Epithelial cell of proximal tubule (primary cell): ENCODE data around the gene USF2. TPM values are rescaled to one million over a fixed set of nuclear protein-coding genes. Genes with fewer than 3 reads are reported as not detected.

Source experiments
- DNase-seq: peaks from one replicate; pipeline ENCODE4 v3.0.0-alpha.2; 2011; ENCODE audit warnings: low read depth
- H3K4me3 ChIP-seq: 2 replicates; pipeline ENCODE4 v1.5.1; 2011; ENCODE audit warnings: low read depth, mild to moderate bottlenecking, low read length
- CTCF ChIP-seq: conservative IDR thresholded peaks from 2 replicates; pipeline ENCODE4 v1.5.1; 2012; ENCODE audit warnings: low read depth, mild to moderate bottlenecking, low read length
- total RNA-seq: library from RNA; depleted of rRNA; stranded (reverse); fragments of >200 nt; gene quantifications from 2 replicates; pipeline ENCODE4 v1.2.3, GENCODE V29; 2015

The USF2 gene
- total RNA-seq, 1 donor from 2014 or later, result 62.9 TPM

GRCh38 chr19:35316560-35316959, 47.8 kb downstream of the USF2 start:
- TF ChIP-seq CTCF, result no peak
- DNase-seq, result no peak
- H3K4me3 ChIP-seq, result no peak overlapping the region

- no peak for DNase-seq
- no peak overlapping the region for H3K4me3 ChIP-seq
- TF ChIP-seq CTCF, result no peak
Observed at GRCh38 chr19:35317464-35318043, 48.8 kb downstream of the USF2 start.

GRCh38 chr19:35318679-35319448, 50.1 kb downstream of the USF2 start:
- TF ChIP-seq CTCF, result no peak
- no peak overlapping the region for H3K4me3 ChIP-seq
- DNase-seq, result peak; percentile 43

GRCh38 chr19:35320065-35320713, 51.4 kb downstream of the USF2 start:
- DNase-seq, result no peak
- H3K4me3 ChIP-seq, result no peak overlapping the region
- TF ChIP-seq CTCF, result no peak

GRCh38 chr19:35321291-35321690, 52.5 kb downstream of the USF2 start:
- DNase-seq, result no peak
- no peak for TF ChIP-seq CTCF
- H3K4me3 ChIP-seq, result no peak overlapping the region

GRCh38 chr19:35322014-35322413, 53.3 kb downstream of the USF2 start:
- TF ChIP-seq CTCF, result no peak
- H3K4me3 ChIP-seq, result no peak overlapping the region
- no peak for DNase-seq
